Body of pancreas (tissue), 4 donors: ENCODE measurements around the gene HCLS1.

Experiments used
- CTCF ChIP-seq, 7 experiments: fragments of 450-650 bp in 4 of 7; fragments of 200-600 bp in 3 of 7; sonication (generic) in 3 of 7; IDR thresholded peaks; one replicate each; pipeline ENCODE4 v1.5.1; 2016 to 2019; ENCODE audit warnings: antibody characterized with exemption in 7 of 7
- POLR2A ChIP-seq, 3 donors: fragments of 450-650 bp; IDR thresholded peaks; one replicate each; pipeline ENCODE4 v1.6.1; 2016; ENCODE audit warnings: antibody characterized with exemption in 3 of 3, mild to moderate bottlenecking in 2 of 3

- no peak for TF ChIP-seq CTCF (IDR thresholded peaks at IDR 0.05)
- TF ChIP-seq POLR2A (IDR thresholded peaks at IDR 0.05) = no peak
Observed at GRCh38 chr3:121703973-121704372, 43.3 kb upstream of the HCLS1 start.
